MM.1S (cell line): ENCODE measurements around the gene FANCL.
A peak's percentile ranks its signal among the peaks of the same experiment; 100 is the strongest.

ENCODE experiments used
- DNase-seq: peaks from one replicate; pipeline ENCODE4 v3.0.0-alpha.2; 2015
- H2AFZ ChIP-seq: fragments of 300-600 bp; sonication (generic); 2 replicates; pipeline ENCODE4 v1.6.0; 2016; ENCODE audit warnings: antibody characterized with exemption, low read length
- H3F3A ChIP-seq: fragments of 300-600 bp; sonication (generic); 2 replicates; pipeline ENCODE4 v1.6.1; 2016; ENCODE audit warnings: mild to moderate bottlenecking, antibody characterized with exemption, low read length, moderate library complexity, mixed read lengths; ENCODE audit not compliant: insufficient read depth
- H3K27ac ChIP-seq: fragments of 300-600 bp; sonication (generic); 2 replicates; pipeline ENCODE4 v1.5.1; 2016; ENCODE audit warnings: mild to moderate bottlenecking, low read length
- H3K27me3 ChIP-seq: fragments of 300-600 bp; sonication (generic); replicated peaks from 2 replicates; pipeline ENCODE4 v1.6.0; 2016; ENCODE audit warnings: low read length; ENCODE audit not compliant: insufficient read depth
- H3K36me3 ChIP-seq: fragments of 300-600 bp; sonication (generic); replicated peaks from 2 replicates; pipeline ENCODE4 v1.6.1; 2016; ENCODE audit warnings: mild to moderate bottlenecking, low read length, mixed read lengths; ENCODE audit not compliant: insufficient read depth
- H3K4me1 ChIP-seq: fragments of 300-600 bp; sonication (generic); 2 replicates; pipeline ENCODE4 v1.6.1; 2016; ENCODE audit warnings: low read length, mixed read lengths
- H3K4me2 ChIP-seq: fragments of 300-600 bp; sonication (generic); 2 replicates; pipeline ENCODE4 v1.6.0; 2016; ENCODE audit warnings: low read depth, low read length
- H3K4me3 ChIP-seq: fragments of 300-600 bp; sonication (generic); 2 replicates; pipeline ENCODE4 v1.5.1; 2016; ENCODE audit warnings: low read length, mixed read lengths
- H3K79me2 ChIP-seq: fragments of 300-600 bp; sonication (generic); 2 replicates; pipeline ENCODE4 v1.6.1; 2016; ENCODE audit warnings: mixed run types, low read length, mixed read lengths
- H3K9ac ChIP-seq: fragments of 300-600 bp; sonication (generic); 2 replicates; pipeline ENCODE4 v1.6.1; 2016; ENCODE audit warnings: low read length, mixed read lengths
- H3K9me2 ChIP-seq: fragments of 300-600 bp; sonication (generic); replicated peaks from 2 replicates; pipeline ENCODE4 v1.6.1; 2016; ENCODE audit warnings: mild to moderate bottlenecking, low read length, mixed read lengths; ENCODE audit not compliant: insufficient read depth
- H3K9me3 ChIP-seq: fragments of 300-600 bp; sonication (generic); replicated peaks from 2 replicates; pipeline ENCODE4 v1.6.1; 2016; ENCODE audit warnings: mild to moderate bottlenecking, low read length, mixed read lengths; ENCODE audit not compliant: insufficient read depth
- H4K20me1 ChIP-seq: fragments of 300-600 bp; sonication (generic); 2 replicates; pipeline ENCODE4 v1.6.1; 2016; ENCODE audit warnings: mild to moderate bottlenecking, low read length, moderate library complexity, mixed read lengths; ENCODE audit not compliant: insufficient read depth
- CTCF ChIP-seq: fragments of 300-600 bp; sonication (generic); IDR thresholded peaks from 2 replicates; pipeline ENCODE4 v1.5.1; 2016; ENCODE audit warnings: antibody characterized with exemption, low read length, mixed read lengths
- EZH2 ChIP-seq: fragments of 300-600 bp; sonication (generic); optimal IDR thresholded peaks from 2 replicates; pipeline ENCODE3; 2017; ENCODE audit warnings: low read depth, mild to moderate bottlenecking, antibody characterized with exemption, low read length, mixed read lengths
- EZH2phosphoT487 ChIP-seq: fragments of 300-600 bp; sonication (generic); IDR thresholded peaks from 2 replicates; pipeline ENCODE4 v1.6.1; 2018; ENCODE audit warnings: antibody characterized with exemption, low read length

The FANCL gene

GRCh38 chr2:58110765-58111164, 130.4 kb downstream of the FANCL start:
- Histone ChIP-seq H3K9me2 (no peaks in the 10 kb centered on the region), H2AFZ (no peak overlapping the region), H3K9me3 (no peaks in the 10 kb centered on the region), H3K27me3 (no peaks in the 10 kb centered on the region), H3K9ac (no peak overlapping the region), H3K79me2 (no peaks in the 10 kb centered on the region), H3K27ac (no peak overlapping the region), H3K4me1 (no peaks in the 10 kb centered on the region), H3K4me3 (no peak overlapping the region), H3K36me3 (no peaks in the 10 kb centered on the region), H3F3A (no peaks in the 10 kb centered on the region), H4K20me1 (no peaks in the 10 kb centered on the region), H3K4me2 (no peak overlapping the region)
- TF ChIP-seq CTCF (0 out of 2 replicates have a peak, but pooled peaks have one; percentile 7), EZH2phosphoT487 (no peak), EZH2 (no peak)
- DNase-seq: no peak

GRCh38 chr2:58109481-58109880, 131.6 kb downstream of the FANCL start:
- H4K20me1 ChIP-seq: no peaks in the 10 kb centered on the region
- H3F3A ChIP-seq: no peaks in the 10 kb centered on the region
- no peaks in the 10 kb centered on the region for H3K79me2 ChIP-seq
- no peak for TF ChIP-seq CTCF
- no peak for TF ChIP-seq EZH2phosphoT487
- no peak for TF ChIP-seq EZH2
- no peak overlapping the region for H3K9ac ChIP-seq
- H3K4me3 ChIP-seq: no peak overlapping the region
- no peaks in the 10 kb centered on the region for H3K9me2 ChIP-seq
- H3K36me3 ChIP-seq: no peaks in the 10 kb centered on the region
- H3K27me3 ChIP-seq: no peaks in the 10 kb centered on the region
- no peak overlapping the region for H3K27ac ChIP-seq
- H3K4me2 ChIP-seq: no peak overlapping the region
- H3K9me3 ChIP-seq: no peaks in the 10 kb centered on the region
- H3K4me1 ChIP-seq: no peaks in the 10 kb centered on the region
- H2AFZ ChIP-seq: no peak overlapping the region
- no peak for DNase-seq
